Motor neuron (in vitro differentiated cells): ENCODE results near the gene ARIH1. TPM values are rescaled to one million over a fixed set of nuclear protein-coding genes. Genes with fewer than 3 reads are reported as not detected.
"Not testable (repeated sequence)": the region's sequence is repeated elsewhere in the genome, so short reads cannot be mapped to it uniquely, and the experiment has no call there.

Source experiments
- ATAC-seq, 8 experiments: fragments of 200-7000 bp; cut with Tn5 transposase; replicated peaks in 6 of 8; 2 replicates each; pipeline ENCODE4 v1.8.0; 2021; ENCODE audit warnings: mild to moderate bottlenecking in 8 of 8, moderate library complexity in 8 of 8
- H3K27ac ChIP-seq, 2 donors: fragments of 250-450 bp; sonication (Bioruptor Pico); 2 replicates each; pipeline ENCODE4 v1.9.0; 2021; ENCODE audit warnings: antibody characterized with exemption in 2 of 2, mild to moderate bottlenecking in 2 of 2, moderate library complexity in 1 of 2
- H3K4me1 ChIP-seq, 2 donors: fragments of 250-450 bp; sonication (Bioruptor Pico); replicated peaks in 1 of 2; 2 replicates each; pipeline ENCODE4 v1.6.1; 2021; ENCODE audit warnings: antibody characterized with exemption in 2 of 2, mild to moderate bottlenecking in 2 of 2, moderate library complexity in 1 of 2
- H3K4me3 ChIP-seq, 5 donors: fragments of 250-450 bp; sonication (Bioruptor Pico); 2 replicates each; pipeline ENCODE4 v1.9.0; 2021; ENCODE audit warnings: antibody characterized with exemption in 5 of 5, mild to moderate bottlenecking in 5 of 5, moderate library complexity in 4 of 5
- WGBS, 10 experiments: fragments of 450-650 bp; shearing (Covaris generic); methylation state at CpG; one replicate each; pipeline ENCODE4 v1.0.0; 2022; 5-methylcytosine and 5-hydroxymethylcytosine counted together
- in situ Hi-C, 9 experiments: fragments of 400-800 bp; cut with MboI; loops; one replicate each; pipeline ENCODE4 v1.15.0; 2021; ENCODE audit warnings: low sequenced_read_pairs in 9 of 9, low pct_unique_long_range_greater_than_20kb in 2 of 9; ENCODE audit not compliant: unreplicated experiment in 9 of 9
- total RNA-seq, 8 experiments: library from RNA; unstranded; fragments of 300-600 nt; gene quantifications; 2 replicates each; pipeline versions ENCODE4 v1.2.3 to v1.2.4, GENCODE V29; 2022

The ARIH1 gene
- total RNA-seq, 8 experiments from 2014 or later = 26.3 to 60.7 (median 40.4) TPM

- H3K27ac ChIP-seq = not testable (repeated sequence)
- in situ Hi-C loops = loop anchor here in 2 of 9 experiments (25.0 kb wide), 1 partner anchor 1483 kb away; no protein-coding TSS in a partner anchor
- 0 to 54% methylated on average over 1 to 2 of the region's 7 CpGs; no CpG with 5 or more reads in 8 of the 10 experiments for WGBS, 10 experiments
Measured at GRCh38 chr15:72629068-72629570, 155.0 kb downstream of the ARIH1 start.

GRCh38 chr15:72636519-72637282 lies 162.6 kb downstream of the ARIH1 start:
- not testable (repeated sequence) for H3K4me1 ChIP-seq, H3K27ac ChIP-seq
- peak overlapping the region in 1 of 5 donors; percentile 43 for H3K4me3 ChIP-seq
- no CpG with 5 or more reads among the region's 43 CpGs for WGBS, 10 experiments
- in situ Hi-C loops = loop anchor here in 2 of 9 experiments (25.0 kb wide), 1 partner anchor 1476 kb away; no protein-coding TSS in a partner anchor
- ATAC-seq = peak; percentile 90 to 94 (median 92)

More at GRCh38 chr15:72629068-72629570, 155.0 kb downstream of the ARIH1 start:
- not testable (repeated sequence) for H3K4me1 ChIP-seq, ATAC-seq, H3K4me3 ChIP-seq

- not testable (repeated sequence) for H3K4me3 ChIP-seq, H3K4me1 ChIP-seq, ATAC-seq, H3K27ac ChIP-seq
- no CpG with 5 or more reads among the region's 26 CpGs for WGBS, 10 experiments
- in situ Hi-C loops = loop anchor here in 2 of 9 experiments (25.0 kb wide), 1 partner anchor 1472 kb away; no protein-coding TSS in a partner anchor
Measured at GRCh38 chr15:72639759-72640483, 165.8 kb downstream of the ARIH1 start.

- peak; percentile 70 to 95 (median 82) for ATAC-seq
- not testable (repeated sequence) for H3K27ac ChIP-seq, H3K4me3 ChIP-seq, H3K4me1 ChIP-seq
- in situ Hi-C loops = loop anchor here in 2 of 9 experiments (25.0 kb wide), 1 partner anchor 1470 kb away; no protein-coding TSS in a partner anchor
- whole genome bisulfite sequencing, 10 experiments = no CpG with 5 or more reads among the region's 2 CpGs
Measured at GRCh38 chr15:72642271-72642670, 168.1 kb downstream of the ARIH1 start.

- H3K27ac ChIP-seq, H3K4me3 ChIP-seq, H3K4me1 ChIP-seq, ATAC-seq: not testable (repeated sequence)
- WGBS, 10 experiments = no CpG with 5 or more reads among the region's 10 CpGs
- in situ Hi-C loops = loop anchor here in 2 of 9 experiments (25.0 kb wide), 1 partner anchor 1464 kb away; no protein-coding TSS in a partner anchor
Measured at GRCh38 chr15:72648631-72649253, 174.6 kb downstream of the ARIH1 start.

Other genes with a start within 250 kb of the ARIH1 start
- gene PKM, start 243.1 kb upstream of the ARIH1 start, total RNA-seq = 1,000 to 10,000 TPM in 1 of 8 experiments, 100 to 1,000 TPM in 7; 522 to 1,171 (median 600) TPM
- 100 to 1,000 TPM in 2 of 8 experiments, 10 to 100 TPM in 6; 29.4 to 131 (median 93.9) TPM for gene PARP6, start 201.8 kb upstream of the ARIH1 start, total RNA-seq
- 10 to 100 TPM in 1 of 8 experiments, 1 to 10 TPM in 5, under 1 TPM in 2; 0.52 to 12.0 (median 4.2) TPM for gene CELF6, start 154.2 kb upstream of the ARIH1 start, total RNA-seq
- gene HEXA, start 98.3 kb upstream of the ARIH1 start, total RNA-seq = 100 to 1,000 TPM in 4 of 8 experiments, 10 to 100 TPM in 4; 48.7 to 411 (median 88.6) TPM
- gene TMEM202, start 76.0 kb upstream of the ARIH1 start, total RNA-seq = not detected
- gene GOLGA6B, start 180.4 kb downstream of the ARIH1 start, total RNA-seq = 1 to 10 TPM in 3 of 8 experiments, under 1 TPM in 1, not detected in 4; 0.88 to 1.9 (median 1.3) TPM
- gene HIGD2B, start 211.9 kb downstream of the ARIH1 start, total RNA-seq = under 1 TPM in 6 of 8 experiments, not detected in 2; 0.22 to 0.66 (median 0.44) TPM
- 10 to 100 TPM; 17.8 to 50.7 (median 33.1) TPM for gene BBS4, start 211.9 kb downstream of the ARIH1 start, total RNA-seq